LNCaP clone FGC (cell line): ENCODE results near the gene HLCS.

Source experiments
- DNase-seq: peaks from one replicate; pipeline ENCODE4 v3.0.0-alpha.2; 2011; ENCODE audit warnings: low read depth
- H3K4me3 ChIP-seq: 2 replicates; pipeline ENCODE4 v1.5.1; 2011; ENCODE audit warnings: mild to moderate bottlenecking, low read depth, low read length, control low read depth
- TF ChIP-seq, protein P1 (sequence below): IDR thresholded peaks from 2 replicates; pipeline ENCODE4 v1.5.1; 2012; ENCODE audit warnings: mild to moderate bottlenecking; ENCODE audit not compliant: control insufficient read depth, insufficient read depth; ENCODE audit errors: extremely low read depth

The HLCS gene

DNA sequence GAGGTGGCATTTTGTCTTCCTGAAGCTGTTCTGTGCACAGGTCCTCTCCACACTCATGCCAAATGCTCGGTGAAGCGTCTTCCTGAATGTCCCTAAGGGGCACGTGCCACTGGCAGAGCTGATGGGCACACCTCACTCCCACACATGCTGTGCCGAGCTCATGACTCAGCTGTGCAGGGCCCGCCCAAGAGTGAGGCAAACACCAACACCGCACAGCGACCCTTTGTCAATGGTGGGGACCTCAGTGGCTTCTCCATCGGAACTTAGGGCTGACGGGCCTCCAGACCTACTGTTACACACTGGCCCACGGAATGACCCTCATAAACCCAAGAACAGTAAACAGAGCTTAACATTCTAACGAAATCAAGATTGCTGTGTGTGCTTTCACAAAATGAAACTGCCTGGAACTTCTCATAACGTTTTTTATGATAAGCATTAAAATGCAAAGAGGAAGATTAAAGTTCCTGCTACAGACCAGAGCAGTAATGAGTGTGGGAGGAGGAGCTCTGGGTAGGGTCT is 178.3 kb downstream of the HLCS start:
- DNase-seq = peak; percentile 82
- H3K4me3 ChIP-seq = peak overlapping the region; percentile 29
- TF ChIP-seq, protein P1, sequence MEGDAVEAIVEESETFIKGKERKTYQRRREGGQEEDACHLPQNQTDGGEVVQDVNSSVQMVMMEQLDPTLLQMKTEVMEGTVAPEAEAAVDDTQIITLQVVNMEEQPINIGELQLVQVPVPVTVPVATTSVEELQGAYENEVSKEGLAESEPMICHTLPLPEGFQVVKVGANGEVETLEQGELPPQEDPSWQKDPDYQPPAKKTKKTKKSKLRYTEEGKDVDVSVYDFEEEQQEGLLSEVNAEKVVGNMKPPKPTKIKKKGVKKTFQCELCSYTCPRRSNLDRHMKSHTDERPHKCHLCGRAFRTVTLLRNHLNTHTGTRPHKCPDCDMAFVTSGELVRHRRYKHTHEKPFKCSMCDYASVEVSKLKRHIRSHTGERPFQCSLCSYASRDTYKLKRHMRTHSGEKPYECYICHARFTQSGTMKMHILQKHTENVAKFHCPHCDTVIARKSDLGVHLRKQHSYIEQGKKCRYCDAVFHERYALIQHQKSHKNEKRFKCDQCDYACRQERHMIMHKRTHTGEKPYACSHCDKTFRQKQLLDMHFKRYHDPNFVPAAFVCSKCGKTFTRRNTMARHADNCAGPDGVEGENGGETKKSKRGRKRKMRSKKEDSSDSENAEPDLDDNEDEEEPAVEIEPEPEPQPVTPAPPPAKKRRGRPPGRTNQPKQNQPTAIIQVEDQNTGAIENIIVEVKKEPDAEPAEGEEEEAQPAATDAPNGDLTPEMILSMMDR = no peak

DNA sequence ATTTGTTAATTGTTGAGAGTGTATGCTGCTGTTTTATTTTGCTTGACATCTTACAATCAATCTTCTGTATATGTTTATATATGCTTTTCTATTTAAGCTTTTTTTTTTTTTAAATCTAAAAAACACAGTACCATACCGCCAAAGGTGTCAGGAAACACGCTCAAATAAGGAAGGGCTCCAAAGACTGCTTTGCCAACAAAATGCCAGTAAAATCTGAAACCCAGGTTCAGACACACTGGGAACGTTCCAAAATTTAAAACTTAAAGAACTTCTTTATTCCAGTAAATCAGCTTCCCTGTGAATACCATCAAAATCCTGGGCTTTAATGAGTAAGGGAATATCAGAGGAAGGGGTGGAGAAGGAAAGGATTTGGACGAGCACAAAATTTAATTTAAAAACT is 180.3 kb downstream of the HLCS start:
- H3K4me3 ChIP-seq = no peak overlapping the region
- TF ChIP-seq, protein P1 = no peak
- DNase-seq = no peak

- TF ChIP-seq, protein P1 = no peak
- DNase-seq = no peak
- no peak overlapping the region for H3K4me3 ChIP-seq
These were observed 180.9 kb downstream of the HLCS start for GRCh38 chr21:36785615-36786014.

- no peak for DNase-seq
- H3K4me3 ChIP-seq = no peak overlapping the region
- TF ChIP-seq, protein P1 = no peak
These were observed 181.5 kb downstream of the HLCS start for GRCh38 chr21:36784947-36785346.

GRCh38 chr21:36783612-36784374 is 182.7 kb downstream of the HLCS start:
- DNase-seq = no peak
- H3K4me3 ChIP-seq = no peak overlapping the region
- TF ChIP-seq, protein P1 = no peak

DNA sequence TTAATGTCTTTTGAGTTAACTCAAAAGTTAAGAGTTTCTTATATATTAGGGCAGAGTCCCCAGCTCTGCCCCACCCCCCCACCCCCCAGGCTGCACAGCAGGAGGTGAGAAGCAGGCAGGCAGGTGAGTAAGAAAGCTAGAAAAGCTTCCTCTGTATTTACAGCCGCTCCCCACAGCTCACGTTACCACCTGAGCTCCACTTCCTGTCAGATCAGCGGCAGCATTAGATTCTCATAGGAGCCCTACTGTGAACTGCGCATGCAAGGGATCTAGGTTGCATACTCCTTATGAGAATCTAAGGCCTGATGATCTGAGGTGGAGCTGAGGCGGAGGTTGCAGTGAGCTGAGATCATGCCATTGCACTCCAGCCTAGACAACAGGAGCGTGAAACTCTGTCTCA is 185.6 kb downstream of the HLCS start:
- H3K4me3 ChIP-seq = no peak overlapping the region
- TF ChIP-seq, protein P1 = no peak
- DNase-seq = no peak

DNA sequence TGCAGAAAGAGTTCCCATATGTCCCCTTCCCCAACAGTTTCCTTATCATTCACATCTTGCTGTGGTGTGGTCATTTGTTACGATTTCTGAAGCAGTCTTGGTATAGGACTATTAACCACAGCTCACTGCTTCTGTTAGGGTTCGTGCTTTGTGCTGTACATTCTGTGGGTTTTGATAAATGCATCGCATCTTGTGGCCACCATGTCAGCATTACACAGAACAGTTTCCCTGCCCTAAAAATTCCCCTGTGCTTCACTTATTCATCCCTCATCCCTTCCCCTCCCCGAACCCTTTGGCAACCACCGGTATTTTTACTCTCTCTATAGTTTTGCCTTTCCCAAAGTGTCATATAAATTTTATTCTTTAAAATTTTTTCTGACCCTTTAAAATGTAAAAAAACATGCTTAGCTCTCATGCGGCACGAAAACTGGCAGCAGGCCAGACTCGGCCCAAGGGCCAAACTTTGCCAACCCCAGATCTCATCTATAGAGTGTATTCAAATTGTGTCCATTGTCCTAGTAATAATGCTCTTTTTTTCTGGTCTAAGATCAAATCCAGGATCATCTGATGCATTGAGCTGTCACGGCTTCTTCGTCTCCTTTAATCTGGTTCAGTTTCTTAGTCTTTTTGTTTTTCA is 189.4 kb downstream of the HLCS start:
- TF ChIP-seq, protein P1 = no peak
- no peak for DNase-seq
- H3K4me3 ChIP-seq = no peak overlapping the region
